Measurements from ENCODE around the gene SLC39A12.
"Not testable (repeated sequence)": the region's sequence is repeated elsewhere in the genome, so short reads cannot be mapped to it uniquely, and the experiment has no call there.

SLC39A12 gene

GRCh38 chr10:17951868-17952371 is at the start of gene SLC39A12:
SLC39A12 (plus strand) TSS chr10:17951918; CDS start chr10:17953277, 1,359 bp downstream.
- no peak for DNase-seq

- DNase-seq: no peak
Measured at GRCh38 chr10:17904564-17904963, 47.2 kb upstream of the SLC39A12 start.

- DNase-seq: no peak
Measured at GRCh38 chr10:17905491-17905890, 46.2 kb upstream of the SLC39A12 start.

DNA sequence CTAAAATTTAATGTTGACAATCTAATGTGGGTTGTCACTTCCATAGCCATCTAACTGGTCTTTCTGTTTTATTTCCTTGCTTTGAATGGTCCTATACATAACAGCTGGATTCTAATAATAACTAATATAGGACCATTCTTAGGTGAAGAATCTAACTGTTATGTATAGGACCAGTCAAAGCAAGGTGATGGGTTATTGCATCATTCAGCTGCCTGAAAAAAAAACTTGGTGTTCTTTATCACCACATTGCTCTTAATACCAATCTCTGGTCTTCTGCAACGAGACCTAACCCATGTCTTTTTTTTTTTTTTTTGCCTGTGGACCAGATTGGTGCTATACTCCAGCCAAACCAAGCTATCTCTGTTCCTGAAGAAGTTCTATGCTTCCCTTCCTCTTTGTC is 45.7 kb upstream of the SLC39A12 start:
- no peak for DNase-seq

DNA sequence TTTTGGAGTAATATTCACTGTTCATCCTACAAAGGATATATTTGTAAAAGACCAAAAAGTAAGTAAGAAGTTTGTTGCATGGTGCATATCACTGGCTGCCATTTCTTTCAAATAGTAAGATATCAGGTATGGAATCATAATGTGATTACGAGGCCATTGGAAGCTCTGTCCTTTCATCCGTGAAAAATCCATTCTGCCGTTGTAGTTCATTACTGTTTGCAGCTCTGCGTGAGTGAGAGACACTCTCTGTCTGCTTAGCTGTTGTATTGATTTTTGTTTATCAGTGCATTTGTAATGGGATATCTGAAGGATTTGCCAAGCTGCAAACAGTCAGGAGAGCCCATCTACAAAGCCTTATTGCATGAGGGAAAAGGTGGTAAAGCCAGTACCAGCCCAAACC is 44.1 kb upstream of the SLC39A12 start:
- no peak for DNase-seq

- no peak for DNase-seq
Measured at GRCh38 chr10:17910125-17910789, 41.5 kb upstream of the SLC39A12 start.

- no peak for DNase-seq
Measured at GRCh38 chr10:17912754-17913153, 39.0 kb upstream of the SLC39A12 start.

GRCh38 chr10:17913604-17914003 is 38.1 kb upstream of the SLC39A12 start:
- DNase-seq: no peak

- no peak for DNase-seq
Measured at GRCh38 chr10:17914169-17915045, 37.3 kb upstream of the SLC39A12 start.

DNA sequence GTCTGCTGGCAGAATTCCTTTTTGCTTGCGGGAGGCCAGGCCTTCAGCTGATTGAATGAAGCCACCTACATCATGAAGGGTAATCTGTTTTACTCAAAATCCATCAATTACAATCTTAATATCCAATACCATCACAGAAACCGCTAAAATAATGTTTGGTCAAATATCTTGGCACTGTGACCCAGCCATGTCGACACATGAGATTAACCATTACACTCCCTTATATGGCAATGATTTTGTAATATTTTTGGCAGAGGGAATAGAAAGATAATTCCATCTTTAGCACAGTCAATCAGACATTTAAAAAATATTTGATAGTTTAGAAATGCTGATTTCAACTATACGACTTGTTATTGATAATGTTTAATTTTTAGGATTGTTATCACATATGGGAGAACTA is 36.5 kb upstream of the SLC39A12 start:
- no peak for DNase-seq

- DNase-seq: no peak
Measured at GRCh38 chr10:17918187-17918903, 33.4 kb upstream of the SLC39A12 start.

DNA sequence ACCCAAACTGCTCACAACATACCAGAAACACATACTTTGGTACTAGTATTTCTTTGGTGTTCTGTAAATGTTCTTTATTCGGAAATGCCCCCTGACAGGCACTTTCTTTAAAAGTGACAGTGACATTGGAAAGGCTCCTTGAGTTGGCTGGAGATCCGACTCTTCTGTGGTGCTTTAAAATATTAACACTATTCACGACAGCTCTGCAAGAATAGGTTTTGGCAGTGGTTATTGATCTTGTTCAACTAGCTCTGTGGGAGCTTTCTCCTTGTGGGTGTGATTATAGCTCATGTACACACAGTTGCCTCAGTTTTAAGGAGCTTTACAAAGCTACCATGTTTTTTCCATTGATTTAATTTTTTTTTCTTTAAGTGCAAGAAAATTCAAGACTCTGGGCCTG is 30.3 kb upstream of the SLC39A12 start:
- DNase-seq: no peak

GRCh38 chr10:17923728-17924127 is 28.0 kb upstream of the SLC39A12 start:
- DNase-seq: no peak

GRCh38 chr10:17943033-17943745 is 8.5 kb upstream of the SLC39A12 start:
- DNase-seq: no peak

DNA sequence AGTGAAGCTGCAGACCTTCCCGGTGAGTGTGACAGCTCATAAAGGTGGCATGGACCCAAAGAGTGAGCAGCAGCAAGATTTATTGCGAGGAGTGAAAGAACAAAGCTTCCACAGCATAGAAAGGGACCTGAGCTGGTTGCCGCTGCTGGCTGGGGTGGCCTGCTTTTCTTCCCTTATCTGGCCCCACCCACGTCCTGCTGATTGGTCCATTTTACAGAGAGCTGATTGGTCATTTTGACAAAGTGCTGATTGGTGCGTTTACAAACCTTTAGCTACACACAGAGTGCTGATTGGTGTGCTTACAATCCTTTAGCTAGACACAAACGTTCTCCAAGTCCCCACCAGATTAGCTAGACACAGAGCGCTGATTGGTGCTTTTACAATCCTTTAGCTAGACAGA is 1.4 kb upstream of the SLC39A12 start:
- DNase-seq: not testable (repeated sequence)

- no peak for DNase-seq
Measured at GRCh38 chr10:17950726-17951125, 992 bp upstream of the SLC39A12 start.

DNA sequence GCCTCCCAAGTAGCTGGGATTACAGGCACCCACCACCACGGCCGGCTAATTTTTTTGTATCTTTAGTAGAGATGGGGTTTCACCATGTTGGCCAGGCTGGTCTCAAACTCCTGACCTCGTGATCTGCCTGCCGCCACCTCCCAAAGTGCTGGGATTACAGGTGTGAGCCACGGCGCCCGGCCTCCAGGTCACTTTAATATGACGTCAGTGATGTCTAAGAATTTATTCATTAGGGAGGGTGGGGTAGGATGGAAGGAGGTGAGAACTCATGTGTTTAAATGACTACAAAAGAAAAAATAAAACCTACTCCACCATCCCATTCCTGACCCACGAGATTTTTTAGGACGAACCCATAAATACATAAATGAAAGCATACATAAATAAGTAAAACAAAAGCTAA is 2.7 kb downstream of the SLC39A12 start:
- not testable (repeated sequence) for DNase-seq

- DNase-seq: no peak
Measured at GRCh38 chr10:17954861-17955260, 3.1 kb downstream of the SLC39A12 start.

GRCh38 chr10:17958049-17958448 is 6.3 kb downstream of the SLC39A12 start:
- DNase-seq: no peak

- no peak for DNase-seq
Measured at GRCh38 chr10:17959870-17960269, 8.2 kb downstream of the SLC39A12 start.

- no peak for DNase-seq
Measured at GRCh38 chr10:17961551-17962422, 10.1 kb downstream of the SLC39A12 start.

- no peak for DNase-seq
Measured at GRCh38 chr10:17963431-17963830, 11.7 kb downstream of the SLC39A12 start.

All from NCI-H1105 (cell line).